PC-3 (cell line): ENCODE data around the gene PPM1L. TPM values are rescaled to one million over a fixed set of nuclear protein-coding genes. Genes with fewer than 3 reads are reported as not detected.

ENCODE experiments used
- ATAC-seq: fragments of 200-7000 bp; cut with Tn5 transposase; 2 replicates; pipeline ENCODE4 v1.9.1; 2020; ENCODE audit warnings: mild to moderate bottlenecking, moderate library complexity
- BruUV-seq: library from RNA; stranded (reverse); fragments of 400-500 nt; replicated peaks from 2 replicates; lab custom pipeline; 2021; lab: Mats Ljungman, UMichigan
- CTCF ChIA-PET: fragments of 300-600 bp; sonication (Branson Sonifier 250); formaldehyde crosslinking; loops from one replicate; lab custom pipeline; 2022; ENCODE audit warnings: antibody characterized with exemption; lab: Charles Lee
- POLR2A ChIA-PET: fragments of 300-600 bp; sonication (Branson Sonifier 250); formaldehyde crosslinking; loops from one replicate; lab custom pipeline; 2022; ENCODE audit warnings: antibody characterized with exemption; ENCODE audit not compliant: unreplicated experiment; lab: Charles Lee
- DNase-seq: peaks from one replicate; pipeline ENCODE4 v3.0.0-alpha.2; 2015
- H2AFZ ChIP-seq: fragments of 300-600 bp; sonication (generic); 2 replicates; pipeline ENCODE4 v1.6.0; 2016; ENCODE audit warnings: antibody characterized with exemption, low read length
- H3F3A ChIP-seq: fragments of 300-600 bp; sonication (generic); one replicate; pipeline ENCODE4 v1.6.0; 2017; ENCODE audit warnings: antibody characterized with exemption, low read length, control low read depth, mild to moderate bottlenecking; ENCODE audit not compliant: unreplicated experiment
- H3K27ac ChIP-seq: fragments of 300-600 bp; sonication (generic); 2 replicates; pipeline ENCODE4 v1.5.1; 2016; ENCODE audit warnings: mild to moderate bottlenecking, low read length
- H3K27me3 ChIP-seq: fragments of 300-600 bp; sonication (generic); 2 replicates; pipeline ENCODE4 v1.6.1; 2016; ENCODE audit warnings: low read length, mixed read lengths
- H3K36me3 ChIP-seq: fragments of 300-600 bp; sonication (generic); 2 replicates; pipeline ENCODE4 v1.6.1; 2016; ENCODE audit warnings: low read depth, mixed run types, low read length, mixed read lengths
- H3K4me1 ChIP-seq: fragments of 300-600 bp; sonication (generic); 2 replicates; pipeline ENCODE4 v1.5.1; 2016; ENCODE audit warnings: low read length; ENCODE audit not compliant: insufficient read depth
- H3K4me2 ChIP-seq: fragments of 300-600 bp; sonication (generic); 2 replicates; pipeline ENCODE4 v1.6.0; 2016; ENCODE audit warnings: low read length
- H3K4me3 ChIP-seq: fragments of 300-600 bp; sonication (generic); 2 replicates; pipeline ENCODE4 v1.5.1; 2016; ENCODE audit warnings: mild to moderate bottlenecking, low read length, mixed read lengths
- H3K79me2 ChIP-seq: fragments of 300-600 bp; sonication (generic); 2 replicates; pipeline ENCODE4 v1.6.1; 2017; ENCODE audit warnings: low read length, mixed read lengths
- H3K9ac ChIP-seq: fragments of 300-600 bp; sonication (generic); 2 replicates; pipeline ENCODE4 v1.6.0; 2016; ENCODE audit warnings: mild to moderate bottlenecking, low read length
- H3K9me2 ChIP-seq: fragments of 300-600 bp; sonication (generic); replicated peaks from 2 replicates; pipeline ENCODE4 v1.6.1; 2016; ENCODE audit warnings: mixed run types, low read length, mixed read lengths
- H3K9me3 ChIP-seq: fragments of 300-600 bp; sonication (generic); 2 replicates; pipeline ENCODE4 v1.6.1; 2016; ENCODE audit warnings: low read length, mixed read lengths
- H4K20me1 ChIP-seq: fragments of 300-600 bp; sonication (generic); 2 replicates; pipeline ENCODE4 v1.6.1; 2016; ENCODE audit warnings: low read length, mixed read lengths
- CTCF ChIP-seq: fragments of 300-600 bp; sonication (generic); conservative IDR thresholded peaks from 2 replicates; pipeline ENCODE4 v1.5.1; 2017; ENCODE audit warnings: antibody characterized with exemption, low read depth, mild to moderate bottlenecking, low read length
- EZH2 ChIP-seq: fragments of 300-600 bp; sonication (generic); IDR thresholded peaks from one replicate; pipeline ENCODE4 v1.6.1; 2017; ENCODE audit warnings: antibody characterized with exemption, mild to moderate bottlenecking, low read length; ENCODE audit not compliant: unreplicated experiment
- EZH2phosphoT487 ChIP-seq: fragments of 300-600 bp; sonication (generic); IDR thresholded peaks from 2 replicates; pipeline ENCODE4 v1.6.1; 2018; ENCODE audit warnings: mild to moderate bottlenecking, antibody characterized with exemption, low read length, borderline replicate concordance
- intact Hi-C: fragments of 100-400 bp; cut with micrococcal nuclease; formaldehyde crosslinking; loops from 2 replicates; pipeline ENCODE4 v1.9.0; 2023
- total RNA-seq: library from RNA; depleted of rRNA; stranded (reverse); fragments of >200 nt; gene quantifications from 2 replicates; pipeline ENCODE4 v1.2.3, GENCODE V29; 2014

Gene PPM1L
- total RNA-seq, 1 experiment from 2014 or later, result 7.0 TPM

GRCh38 chr3:160953686-160954085, 197.7 kb downstream of the PPM1L start:
- Histone ChIP-seq H4K20me1 (no peaks in the 10 kb centered on the region), H3K79me2 (no peaks in the 10 kb centered on the region), H3K9me2 (no peaks in the 10 kb centered on the region), H3K9ac (no peak overlapping the region), H3K4me3 (no peak overlapping the region), H3K4me2 (no peak overlapping the region), H3K27me3 (no peaks in the 10 kb centered on the region), H3F3A (no peaks in the 10 kb centered on the region), H3K27ac (no peak overlapping the region), H3K4me1 (no peaks in the 10 kb centered on the region), H3K9me3 (no peaks in the 10 kb centered on the region), H2AFZ (no peak overlapping the region), H3K36me3 (no peaks in the 10 kb centered on the region)
- ChIA-PET CTCF (no interaction called here), POLR2A (no interaction called here)
- intact Hi-C loops, result loop anchor here (10.0 kb wide), 1 partner anchor 221 kb away; no protein-coding TSS in a partner anchor
- DNase-seq, result no peak
- no peak for ATAC-seq
- TF ChIP-seq CTCF, result no peak
- TF ChIP-seq EZH2phosphoT487, result no peak
- no peak for TF ChIP-seq EZH2
- no TSS peak for BruUV-seq

GRCh38 chr3:160956785-160957184, 200.8 kb downstream of the PPM1L start:
- Histone ChIP-seq H3K4me1 (no peaks in the 10 kb centered on the region), H3K36me3 (no peaks in the 10 kb centered on the region), H3K9ac (no peak overlapping the region), H3K9me2 (no peaks in the 10 kb centered on the region), H4K20me1 (no peaks in the 10 kb centered on the region), H3K79me2 (no peaks in the 10 kb centered on the region), H3K4me3 (no peak overlapping the region), H3K27ac (no peak overlapping the region), H3K27me3 (no peaks in the 10 kb centered on the region), H3K4me2 (no peak overlapping the region), H3K9me3 (no peaks in the 10 kb centered on the region), H2AFZ (no peak overlapping the region), H3F3A (no peaks in the 10 kb centered on the region)
- ATAC-seq (peak; percentile 92), DNase-seq (peak; percentile 74)
- intact Hi-C loops, result loop anchor here (2.0 to 10.0 kb wide), 6 partner anchors 140 to 468 kb away; no protein-coding TSS in a partner anchor
- TF ChIP-seq EZH2phosphoT487 (no peak), CTCF (peak; percentile 86)
- POLR2A ChIA-PET, result interaction anchor here (0.6 kb wide), 1 partner anchor 396 kb away, joined by 3 read pairs; no protein-coding TSS in a partner anchor
- no TSS peak for BruUV-seq
- CTCF ChIA-PET, result interaction anchor here (0.5 to 0.7 kb wide), 2 partner anchors 60 to 269 kb away, joined by 3 to 4 read pairs; no protein-coding TSS in a partner anchor

- Histone ChIP-seq H3K4me2 (no peak overlapping the region), H3K9me2 (no peaks in the 10 kb centered on the region), H3K9ac (no peak overlapping the region), H2AFZ (no peak overlapping the region), H3K9me3 (no peaks in the 10 kb centered on the region), H3K27me3 (no peaks in the 10 kb centered on the region), H3F3A (no peaks in the 10 kb centered on the region), H3K27ac (no peak overlapping the region), H3K4me1 (no peaks in the 10 kb centered on the region), H3K4me3 (no peak overlapping the region), H3K79me2 (no peaks in the 10 kb centered on the region), H3K36me3 (no peaks in the 10 kb centered on the region), H4K20me1 (no peaks in the 10 kb centered on the region)
- intact Hi-C loops, result loop anchor here (5.0 kb wide), 1 partner anchor 112 kb away; no protein-coding TSS in a partner anchor
- BruUV-seq, result no TSS peak
- ChIA-PET POLR2A (no interaction called here), CTCF (no interaction called here)
- no peak for DNase-seq
- no peak for TF ChIP-seq EZH2phosphoT487
- TF ChIP-seq CTCF, result no peak
- no peak for TF ChIP-seq EZH2
- ATAC-seq, result no peak
Measured at GRCh38 chr3:160960568-160960967, 204.5 kb downstream of the PPM1L start.
